ENCODE data around the gene HLA-DOA. TPM values are rescaled to one million over a fixed set of nuclear protein-coding genes. Genes with fewer than 3 reads are reported as not detected.
A peak's percentile ranks its signal among the peaks of the same experiment; 100 is the strongest.

Gene HLA-DOA
- total RNA-seq, 1 donor from 2014 or later = 0.37 TPM

DNA sequence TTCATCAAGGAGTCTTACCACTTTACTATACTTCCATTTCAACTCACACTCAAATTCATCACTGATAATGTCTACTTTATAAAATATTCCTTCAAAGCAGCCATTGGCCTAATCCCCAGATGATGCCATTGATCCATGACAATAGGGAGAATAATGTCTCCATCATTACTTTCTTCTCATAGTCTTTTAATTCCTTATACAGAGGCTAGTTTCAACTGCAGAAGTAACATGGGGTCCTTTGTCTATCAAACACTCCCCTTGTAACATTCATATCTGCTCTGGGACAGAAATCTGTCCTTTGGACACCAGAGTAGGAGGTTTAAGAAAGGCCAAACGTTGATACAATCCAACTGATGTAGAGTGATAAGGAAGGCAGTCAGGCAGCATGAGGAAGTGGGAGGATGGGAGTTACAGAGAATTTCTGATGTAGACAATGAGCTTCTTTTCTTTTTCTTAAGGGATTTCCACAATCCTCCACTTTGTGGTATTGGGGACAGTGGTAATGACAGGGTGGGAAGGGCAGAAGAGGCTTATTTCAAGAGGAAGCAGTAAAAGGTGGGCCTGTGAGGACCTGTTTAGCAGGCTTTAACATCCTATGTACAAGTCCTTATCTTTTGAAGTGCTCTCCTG lies 18.9 kb upstream of the HLA-DOA start:
- H3K9me3 Mint-ChIP-seq = no peaks in the 10 kb centered on the region
- intact Hi-C loops (cut with micrococcal nuclease) = no loop called here
- no peak for DNase-seq (ENCODE audit: low spot score)
- H3K27me3 Mint-ChIP-seq (ENCODE audit: low read depth) = peaks cover 23% of the 10 kb centered on the region
- H3K27ac Mint-ChIP-seq = peak overlapping the region; percentile 53
- no peaks in the 10 kb centered on the region for H3K36me3 Mint-ChIP-seq (ENCODE audit: low read depth)
- peaks cover 31% of the 10 kb centered on the region for H3K4me1 Mint-ChIP-seq (ENCODE audit: low read depth)
- H3K4me3 Mint-ChIP-seq (ENCODE audit: low read depth) = no peak overlapping the region

- Mint-ChIP-seq H3K27ac (no peak overlapping the region), H3K27me3 (ENCODE audit: low read depth) (peaks cover 3% of the 10 kb centered on the region), H3K9me3 (no peaks in the 10 kb centered on the region), H3K4me3 (ENCODE audit: low read depth) (no peak overlapping the region), H3K4me1 (ENCODE audit: low read depth) (peaks cover 32% of the 10 kb centered on the region), H3K36me3 (ENCODE audit: low read depth) (no peaks in the 10 kb centered on the region)
- no peak for DNase-seq (ENCODE audit: low spot score)
- intact Hi-C loops (cut with micrococcal nuclease) = no loop called here
Observed at GRCh38 chr6:33024521-33024920, 15.1 kb upstream of the HLA-DOA start.

DNA sequence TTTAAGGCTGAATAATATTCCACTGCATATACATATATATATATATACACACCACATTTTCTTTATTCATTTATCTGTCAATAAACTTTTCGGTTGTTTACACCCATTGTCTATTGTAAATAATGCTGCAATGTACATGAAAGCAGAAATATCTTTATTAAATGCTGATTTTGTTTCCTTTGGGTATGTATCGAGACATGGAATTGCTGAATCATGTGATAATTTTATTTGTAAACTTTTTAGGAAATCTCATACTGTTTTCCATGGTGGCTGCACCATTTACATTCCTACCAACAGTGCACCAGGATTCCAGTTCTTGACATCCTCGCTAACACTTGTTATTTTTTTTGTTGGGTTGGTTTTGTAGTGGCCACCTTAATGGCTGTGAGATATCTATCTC lies 14.1 kb upstream of the HLA-DOA start:
- peaks cover 35% of the 10 kb centered on the region for H3K4me1 Mint-ChIP-seq (ENCODE audit: low read depth)

GRCh38 chr6:33021917-33022316 lies 12.5 kb upstream of the HLA-DOA start:
- H3K9me3 Mint-ChIP-seq = no peaks in the 10 kb centered on the region
- H3K27ac Mint-ChIP-seq = no peak overlapping the region
- no peak overlapping the region for H3K4me3 Mint-ChIP-seq (ENCODE audit: low read depth)
- peaks cover 3% of the 10 kb centered on the region for H3K27me3 Mint-ChIP-seq (ENCODE audit: low read depth)
- no peaks in the 10 kb centered on the region for H3K36me3 Mint-ChIP-seq (ENCODE audit: low read depth)
- intact Hi-C loops (cut with micrococcal nuclease) = no loop called here
- H3K4me1 Mint-ChIP-seq (ENCODE audit: low read depth) = peaks cover 37% of the 10 kb centered on the region
- DNase-seq (ENCODE audit: low spot score) = no peak

More for the DNA sequence above, 14.1 kb upstream of the HLA-DOA start:
- intact Hi-C loops (cut with micrococcal nuclease) = no loop called here
- H3K9me3 Mint-ChIP-seq = no peaks in the 10 kb centered on the region
- H3K36me3 Mint-ChIP-seq (ENCODE audit: low read depth) = no peaks in the 10 kb centered on the region
- no peak overlapping the region for H3K4me3 Mint-ChIP-seq (ENCODE audit: low read depth)
- no peak overlapping the region for H3K27ac Mint-ChIP-seq
- peaks cover 3% of the 10 kb centered on the region for H3K27me3 Mint-ChIP-seq (ENCODE audit: low read depth)
- no peak for DNase-seq (ENCODE audit: low spot score)

DNA sequence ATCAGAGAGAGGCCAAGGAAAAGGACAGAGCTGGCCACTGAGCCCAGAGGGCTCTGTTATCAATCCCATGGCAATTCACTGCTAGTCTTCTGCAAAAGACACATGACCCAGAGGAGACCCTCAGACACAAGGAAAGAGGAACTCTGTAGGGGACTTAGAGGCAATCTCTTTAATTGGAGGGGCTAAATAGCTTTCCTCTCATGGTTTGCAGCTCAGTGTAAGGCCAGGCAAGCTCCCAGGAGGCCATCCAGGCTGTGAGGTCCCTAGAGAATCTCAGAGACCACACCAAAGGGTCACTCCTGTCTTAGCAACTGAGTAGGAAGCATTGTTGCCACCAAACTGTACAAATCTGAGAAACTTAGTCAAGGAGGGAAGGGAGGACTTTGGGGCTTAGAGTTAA lies 10.0 kb upstream of the HLA-DOA start:
- intact Hi-C loops (cut with micrococcal nuclease) = no loop called here
- no peaks in the 10 kb centered on the region for H3K36me3 Mint-ChIP-seq (ENCODE audit: low read depth)
- DNase-seq (ENCODE audit: low spot score) = no peak
- peaks cover 2% of the 10 kb centered on the region for H3K27me3 Mint-ChIP-seq (ENCODE audit: low read depth)
- H3K4me1 Mint-ChIP-seq (ENCODE audit: low read depth) = peaks cover 30% of the 10 kb centered on the region
- H3K9me3 Mint-ChIP-seq = no peaks in the 10 kb centered on the region
- peak overlapping the region; percentile 33 for H3K27ac Mint-ChIP-seq
- peak overlapping the region; percentile 51 for H3K4me3 Mint-ChIP-seq (ENCODE audit: low read depth)

DNA sequence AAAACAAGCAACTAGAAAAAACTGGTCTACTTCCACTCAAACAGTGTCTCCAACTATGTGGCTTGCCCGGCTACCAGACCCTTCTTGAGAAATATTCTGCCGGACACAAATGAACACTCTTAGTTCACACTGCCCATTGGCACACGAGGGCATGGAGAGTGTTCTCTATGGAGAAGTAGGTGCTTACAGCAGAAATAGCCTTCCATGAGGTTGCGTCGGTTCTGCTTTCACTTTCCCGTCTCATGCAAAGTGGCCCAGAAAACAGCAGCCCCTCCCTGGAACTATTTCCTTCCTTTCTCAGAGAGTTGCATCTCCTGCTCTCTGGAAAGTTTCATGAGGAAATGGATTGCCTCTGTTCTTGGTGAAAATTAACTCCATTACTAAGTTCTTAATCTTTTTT lies 9.5 kb upstream of the HLA-DOA start:
- Mint-ChIP-seq H3K27ac (peak overlapping the region; percentile 33), H3K4me3 (ENCODE audit: low read depth) (peak overlapping the region; percentile 51)

GRCh38 chr6:33018418-33018817 lies 9.0 kb upstream of the HLA-DOA start:
- Mint-ChIP-seq H3K4me1 (ENCODE audit: low read depth) (peaks cover 28% of the 10 kb centered on the region), H3K27ac (no peak overlapping the region), H3K36me3 (ENCODE audit: low read depth) (no peaks in the 10 kb centered on the region), H3K9me3 (no peaks in the 10 kb centered on the region), H3K4me3 (ENCODE audit: low read depth) (no peak overlapping the region), H3K27me3 (ENCODE audit: low read depth) (peaks cover 5% of the 10 kb centered on the region)
- DNase-seq (ENCODE audit: low spot score) = no peak
- intact Hi-C loops (cut with micrococcal nuclease) = no loop called here

More for the DNA sequence above, 9.5 kb upstream of the HLA-DOA start:
- DNase-seq (ENCODE audit: low spot score) = peak; percentile 45
- no peaks in the 10 kb centered on the region for H3K36me3 Mint-ChIP-seq (ENCODE audit: low read depth)
- peaks cover 28% of the 10 kb centered on the region for H3K4me1 Mint-ChIP-seq (ENCODE audit: low read depth)
- intact Hi-C loops (cut with micrococcal nuclease) = no loop called here
- no peaks in the 10 kb centered on the region for H3K9me3 Mint-ChIP-seq
- peaks cover 2% of the 10 kb centered on the region for H3K27me3 Mint-ChIP-seq (ENCODE audit: low read depth)

GRCh38 chr6:33017694-33018353 lies 8.4 kb upstream of the HLA-DOA start:
- H3K27me3 Mint-ChIP-seq (ENCODE audit: low read depth) = peaks cover 9% of the 10 kb centered on the region
- H3K27ac Mint-ChIP-seq = no peak overlapping the region
- H3K4me1 Mint-ChIP-seq (ENCODE audit: low read depth) = peaks cover 28% of the 10 kb centered on the region
- intact Hi-C loops (cut with micrococcal nuclease) = no loop called here
- DNase-seq (ENCODE audit: low spot score) = no peak
- no peak overlapping the region for H3K4me3 Mint-ChIP-seq (ENCODE audit: low read depth)
- no peaks in the 10 kb centered on the region for H3K9me3 Mint-ChIP-seq
- H3K36me3 Mint-ChIP-seq (ENCODE audit: low read depth) = no peaks in the 10 kb centered on the region

GRCh38 chr6:33017018-33017417 lies 7.6 kb upstream of the HLA-DOA start:
- no peaks in the 10 kb centered on the region for H3K36me3 Mint-ChIP-seq (ENCODE audit: low read depth)
- H3K4me3 Mint-ChIP-seq (ENCODE audit: low read depth) = no peak overlapping the region
- H3K27me3 Mint-ChIP-seq (ENCODE audit: low read depth) = peaks cover 12% of the 10 kb centered on the region
- H3K27ac Mint-ChIP-seq = no peak overlapping the region
- H3K9me3 Mint-ChIP-seq = no peaks in the 10 kb centered on the region
- no peak for DNase-seq (ENCODE audit: low spot score)
- intact Hi-C loops (cut with micrococcal nuclease) = no loop called here
- H3K4me1 Mint-ChIP-seq (ENCODE audit: low read depth) = peaks cover 28% of the 10 kb centered on the region

- H3K9me3 Mint-ChIP-seq = no peaks in the 10 kb centered on the region
Observed at GRCh38 chr6:33015798-33016197, 6.4 kb upstream of the HLA-DOA start.

DNA sequence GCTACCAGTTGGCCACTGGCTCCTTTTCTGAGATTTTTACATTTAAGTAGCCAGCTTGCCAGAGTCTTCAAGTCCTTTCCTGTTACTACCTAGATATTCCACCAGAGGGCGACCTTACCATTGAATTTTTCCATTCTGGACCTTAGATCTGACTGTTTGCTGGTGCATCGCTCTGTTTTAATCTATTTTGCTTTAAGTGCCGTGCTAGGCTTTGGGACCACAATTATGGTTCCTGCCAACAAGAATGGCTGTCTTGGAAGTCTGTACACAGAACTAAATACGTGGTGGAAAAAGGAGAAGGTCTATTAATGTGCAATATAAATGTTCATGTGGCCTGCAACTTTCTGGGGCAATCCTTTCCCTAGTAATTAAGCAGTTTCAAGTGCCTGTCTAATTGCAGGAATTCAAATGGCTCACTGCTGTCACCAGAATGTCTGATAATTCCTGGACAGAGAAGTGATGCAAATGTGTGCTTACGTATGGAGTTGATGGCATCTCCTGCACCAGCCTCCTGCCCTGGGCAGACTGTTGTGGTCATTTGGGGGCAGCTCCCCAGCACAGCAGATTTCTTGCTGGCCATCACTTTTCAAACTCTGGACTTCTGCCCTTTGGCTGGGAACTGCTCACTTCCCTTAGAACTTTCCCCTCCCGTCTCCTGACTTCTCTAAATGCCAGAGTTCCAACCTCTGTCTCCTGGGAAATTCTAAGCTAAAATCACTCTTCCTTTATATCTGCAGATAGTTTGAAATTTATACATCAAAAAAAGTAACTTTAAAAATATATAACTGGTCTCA lies 5.6 kb upstream of the HLA-DOA start:
- intact Hi-C loops (cut with micrococcal nuclease) = loop anchor here (1.0 kb wide), 1 partner anchor 67 kb away; no protein-coding TSS in a partner anchor
- no peak overlapping the region for H3K4me3 Mint-ChIP-seq (ENCODE audit: low read depth)
- no peak overlapping the region for H3K27ac Mint-ChIP-seq
- DNase-seq (ENCODE audit: low spot score) = peak; percentile 49
- H3K27me3 Mint-ChIP-seq (ENCODE audit: low read depth) = peaks cover 21% of the 10 kb centered on the region
- H3K4me1 Mint-ChIP-seq (ENCODE audit: low read depth) = peaks cover 25% of the 10 kb centered on the region
- H3K9me3 Mint-ChIP-seq = no peaks in the 10 kb centered on the region
- H3K36me3 Mint-ChIP-seq (ENCODE audit: low read depth) = no peaks in the 10 kb centered on the region

More at GRCh38 chr6:33015798-33016197, 6.4 kb upstream of the HLA-DOA start:
- peaks cover 18% of the 10 kb centered on the region for H3K27me3 Mint-ChIP-seq (ENCODE audit: low read depth)
- no peak overlapping the region for H3K4me3 Mint-ChIP-seq (ENCODE audit: low read depth)
- intact Hi-C loops (cut with micrococcal nuclease) = no loop called here
- peaks cover 28% of the 10 kb centered on the region for H3K4me1 Mint-ChIP-seq (ENCODE audit: low read depth)
- no peak for DNase-seq (ENCODE audit: low spot score)
- H3K36me3 Mint-ChIP-seq (ENCODE audit: low read depth) = no peaks in the 10 kb centered on the region
- H3K27ac Mint-ChIP-seq = no peak overlapping the region

- Mint-ChIP-seq H3K4me1 (ENCODE audit: low read depth) (peaks cover 19% of the 10 kb centered on the region), H3K36me3 (ENCODE audit: low read depth) (no peaks in the 10 kb centered on the region), H3K4me3 (ENCODE audit: low read depth) (no peak overlapping the region), H3K9me3 (no peaks in the 10 kb centered on the region), H3K27me3 (ENCODE audit: low read depth) (peaks cover 24% of the 10 kb centered on the region), H3K27ac (no peak overlapping the region)
- no peak for DNase-seq (ENCODE audit: low spot score)
- intact Hi-C loops (cut with micrococcal nuclease) = loop anchor here (1.0 kb wide), 1 partner anchor 69 kb away; no protein-coding TSS in a partner anchor
Observed at GRCh38 chr6:33013608-33014007, 4.2 kb upstream of the HLA-DOA start.

DNA sequence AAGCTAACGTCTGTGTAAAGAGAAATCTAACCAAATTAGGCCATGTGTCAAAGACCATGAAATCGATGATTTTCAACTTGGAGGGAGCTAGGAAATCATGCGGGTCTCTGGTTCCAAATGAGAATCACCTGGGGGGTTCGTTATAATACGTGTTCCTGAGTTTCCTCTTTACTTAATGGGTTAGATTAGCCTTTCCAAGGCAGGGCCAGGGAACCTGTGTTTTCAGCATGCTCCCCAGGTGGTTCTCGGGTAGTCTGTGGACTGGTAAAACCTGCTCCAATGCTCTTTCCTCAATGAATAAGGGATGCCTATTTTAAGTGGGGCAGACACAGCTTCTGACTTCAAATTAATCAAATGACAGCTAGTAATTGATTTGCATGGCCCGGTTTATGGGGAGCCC lies 965 bp upstream of the HLA-DOA start:
- intact Hi-C loops (cut with micrococcal nuclease) = no loop called here
- H3K4me1 Mint-ChIP-seq (ENCODE audit: low read depth) = peaks cover 8% of the 10 kb centered on the region
- no peak overlapping the region for H3K27ac Mint-ChIP-seq
- H3K9me3 Mint-ChIP-seq = no peaks in the 10 kb centered on the region
- no peak overlapping the region for H3K4me3 Mint-ChIP-seq (ENCODE audit: low read depth)
- DNase-seq (ENCODE audit: low spot score) = no peak
- no peaks in the 10 kb centered on the region for H3K36me3 Mint-ChIP-seq (ENCODE audit: low read depth)
- peaks cover 26% of the 10 kb centered on the region for H3K27me3 Mint-ChIP-seq (ENCODE audit: low read depth)

Data from activated T-helper 2 cell treated with anti-CD3 and anti-CD28 coated beads, Interferon-gamma antibody, Interleukin-2, Interleukin-4, amounts not matched to agents 10 μg/mL and 5 μg/mL and 100 μg/mL, durations not matched to agents 14 hours and 24 hours and 36 hours (primary cell).